ENCODE measurements around the gene YBEY.

The YBEY gene

DNA sequence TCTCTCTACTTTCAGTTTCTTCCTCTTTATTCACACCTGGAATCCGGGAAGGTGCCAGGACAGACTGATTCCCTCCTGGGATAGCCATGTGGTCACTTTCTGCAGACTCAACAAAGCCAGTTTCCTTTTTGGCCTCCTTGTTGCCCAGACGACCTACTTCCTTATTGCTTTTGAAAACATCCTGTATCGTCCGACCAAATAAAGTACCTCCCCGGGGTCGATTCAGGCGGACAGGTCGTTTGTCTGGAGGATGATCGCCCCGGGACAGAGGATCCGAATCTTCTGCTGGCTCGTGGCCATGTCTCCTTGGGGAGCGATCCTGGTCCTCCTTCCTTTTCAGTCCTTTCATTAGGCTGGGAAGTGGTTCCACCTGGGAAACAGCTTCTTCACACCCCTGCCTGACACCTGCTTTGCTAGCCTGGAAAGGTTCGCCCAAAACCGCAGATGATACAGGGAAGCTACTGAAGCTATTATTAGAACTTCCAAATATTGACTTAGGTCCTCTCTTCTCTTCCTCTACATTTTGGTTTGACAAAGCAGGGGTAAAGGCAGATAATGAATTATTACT lies 2.0 kb upstream of the YBEY start:
- H3K4me3 ChIP-seq (ENCODE audit: low read depth, low read length) = no peak overlapping the region
- TF ChIP-seq, protein P1, sequence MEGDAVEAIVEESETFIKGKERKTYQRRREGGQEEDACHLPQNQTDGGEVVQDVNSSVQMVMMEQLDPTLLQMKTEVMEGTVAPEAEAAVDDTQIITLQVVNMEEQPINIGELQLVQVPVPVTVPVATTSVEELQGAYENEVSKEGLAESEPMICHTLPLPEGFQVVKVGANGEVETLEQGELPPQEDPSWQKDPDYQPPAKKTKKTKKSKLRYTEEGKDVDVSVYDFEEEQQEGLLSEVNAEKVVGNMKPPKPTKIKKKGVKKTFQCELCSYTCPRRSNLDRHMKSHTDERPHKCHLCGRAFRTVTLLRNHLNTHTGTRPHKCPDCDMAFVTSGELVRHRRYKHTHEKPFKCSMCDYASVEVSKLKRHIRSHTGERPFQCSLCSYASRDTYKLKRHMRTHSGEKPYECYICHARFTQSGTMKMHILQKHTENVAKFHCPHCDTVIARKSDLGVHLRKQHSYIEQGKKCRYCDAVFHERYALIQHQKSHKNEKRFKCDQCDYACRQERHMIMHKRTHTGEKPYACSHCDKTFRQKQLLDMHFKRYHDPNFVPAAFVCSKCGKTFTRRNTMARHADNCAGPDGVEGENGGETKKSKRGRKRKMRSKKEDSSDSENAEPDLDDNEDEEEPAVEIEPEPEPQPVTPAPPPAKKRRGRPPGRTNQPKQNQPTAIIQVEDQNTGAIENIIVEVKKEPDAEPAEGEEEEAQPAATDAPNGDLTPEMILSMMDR (IDR thresholded peaks at IDR 0.05; ENCODE audit: low read depth, low read length) = no peak

DNA sequence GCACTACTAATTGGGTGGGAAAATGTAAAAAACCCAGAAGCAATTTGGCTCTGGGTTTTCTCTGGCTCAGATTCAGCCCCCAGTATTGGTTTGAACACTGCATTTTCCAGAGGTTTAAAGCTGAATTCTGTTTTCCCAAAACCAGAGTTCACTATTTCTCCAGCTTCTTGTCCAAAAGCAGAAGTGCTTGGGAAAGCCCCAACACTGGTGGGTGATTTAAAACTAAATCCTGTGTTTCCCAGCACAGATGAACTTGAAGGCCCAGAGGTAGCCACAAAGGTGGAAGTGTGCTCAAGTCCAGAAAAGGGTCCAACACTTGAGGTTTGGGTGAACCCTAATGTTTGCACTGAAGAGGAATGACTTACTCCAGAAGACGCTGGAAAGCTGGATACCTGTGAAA lies 1.4 kb upstream of the YBEY start:
- TF ChIP-seq, protein P1 (IDR thresholded peaks at IDR 0.05; ENCODE audit: low read depth, low read length) = no peak
- H3K4me3 ChIP-seq (ENCODE audit: low read depth, low read length) = peak overlapping the region; percentile 77

DNA sequence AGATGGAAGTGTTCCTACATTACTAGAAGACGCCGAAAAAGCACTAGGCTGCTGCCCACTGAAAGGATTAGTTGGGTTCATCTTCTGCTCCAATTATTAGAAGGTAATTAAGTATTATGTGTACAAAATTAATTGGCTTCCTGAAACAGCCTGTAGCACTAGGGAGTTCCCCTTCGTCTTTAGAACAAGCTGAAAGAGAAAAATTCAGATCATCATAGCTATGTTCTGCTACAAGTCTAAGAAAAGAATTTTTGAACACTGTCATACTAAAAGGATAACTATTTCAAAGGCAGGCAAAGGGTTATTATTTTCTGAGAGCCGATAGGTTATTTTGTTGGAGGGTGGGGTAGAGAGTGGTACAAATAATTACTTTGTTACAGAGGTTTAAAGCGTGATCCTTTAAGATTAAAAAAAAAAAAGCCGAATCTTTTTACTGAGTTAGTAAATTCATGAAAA lies 908 bp upstream of the YBEY start, which contains the start of gene MCM3AP:
TSS of gene MCM3AP (minus strand) at position 406 of the 456 bp plus-strand sequence. CDS start at position 81, 325 bp downstream.
- peak within 1 kb of the TSS; percentile 77 for H3K4me3 ChIP-seq (ENCODE audit: low read depth, low read length)
- TF ChIP-seq, protein P1 (IDR thresholded peaks at IDR 0.05; ENCODE audit: low read depth, low read length) = no peak

DNA sequence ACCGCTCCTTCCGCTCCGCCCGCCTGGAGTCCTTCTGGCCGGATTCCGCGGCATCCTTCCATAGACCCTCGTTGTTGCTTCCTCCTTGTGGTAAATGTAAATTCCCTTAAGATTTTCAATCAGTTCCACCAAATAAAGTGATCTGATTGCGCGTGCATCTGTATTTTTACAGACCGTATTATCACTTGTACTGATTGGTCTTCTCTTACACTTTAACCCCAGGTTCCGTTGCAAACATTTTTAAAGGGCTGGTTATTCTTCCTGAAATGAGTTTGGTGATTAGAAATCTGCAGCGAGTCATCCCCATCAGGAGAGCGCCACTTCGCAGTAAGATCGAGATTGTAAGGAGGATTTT lies 483 bp downstream of the YBEY start:
- TF ChIP-seq, protein P1 (IDR thresholded peaks at IDR 0.05; ENCODE audit: low read depth, low read length) = no peak
- H3K4me3 ChIP-seq (ENCODE audit: low read depth, low read length) = peak overlapping the region; percentile 77

DNA sequence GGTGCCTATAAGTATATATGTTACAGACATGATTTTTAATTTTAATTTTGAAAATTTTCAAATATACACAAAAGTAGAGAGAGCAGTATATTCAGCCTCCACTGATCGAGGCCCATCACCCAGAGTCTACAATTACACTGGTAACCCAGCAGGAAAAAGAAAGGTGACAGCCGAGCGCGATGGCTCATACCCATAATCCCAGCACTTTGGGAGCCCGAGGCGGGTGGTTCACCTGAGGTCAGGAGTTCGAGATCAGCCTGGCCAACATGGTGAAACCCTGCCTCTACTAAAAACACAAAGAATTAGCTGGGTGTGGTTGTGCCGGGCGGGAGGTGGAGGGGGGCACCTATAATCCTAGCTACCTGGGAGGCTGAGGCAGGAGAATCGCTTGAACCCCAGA lies 1.4 kb downstream of the YBEY start:
- H3K4me3 ChIP-seq (ENCODE audit: low read depth, low read length) = peak overlapping the region; percentile 77; the same call in 1 of the 2 replicates
- TF ChIP-seq, protein P1 (IDR thresholded peaks at IDR 0.05; ENCODE audit: low read depth, low read length) = no peak

DNA sequence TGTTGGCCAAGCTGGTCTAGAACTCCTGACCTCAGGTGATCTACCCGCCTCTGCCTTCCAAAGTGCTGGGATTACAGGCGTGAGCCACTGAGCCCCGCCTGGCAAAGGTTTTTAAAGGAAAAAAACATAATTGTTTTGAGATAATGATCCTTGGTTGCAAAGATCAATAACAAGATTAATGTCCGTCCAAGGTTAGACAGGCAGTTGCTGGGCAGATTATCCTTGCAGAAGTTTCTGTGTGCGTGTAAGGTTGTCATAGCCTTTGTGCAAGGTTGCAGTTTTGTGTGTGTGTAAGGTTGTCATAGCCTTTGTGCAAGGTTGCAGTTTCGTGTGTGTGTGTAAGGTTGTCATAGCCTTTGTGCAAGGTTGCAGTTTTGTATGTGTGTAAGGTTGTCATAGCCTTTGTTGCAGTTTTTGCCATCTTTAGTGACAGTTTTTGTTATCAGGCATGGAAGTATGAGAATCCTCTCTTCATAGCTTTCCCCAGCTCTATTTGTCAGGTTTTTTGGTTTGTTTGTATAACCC lies 3.6 kb downstream of the YBEY start:
- TF ChIP-seq, protein P1 (IDR thresholded peaks at IDR 0.05; ENCODE audit: low read depth, low read length) = no peak

DNA sequence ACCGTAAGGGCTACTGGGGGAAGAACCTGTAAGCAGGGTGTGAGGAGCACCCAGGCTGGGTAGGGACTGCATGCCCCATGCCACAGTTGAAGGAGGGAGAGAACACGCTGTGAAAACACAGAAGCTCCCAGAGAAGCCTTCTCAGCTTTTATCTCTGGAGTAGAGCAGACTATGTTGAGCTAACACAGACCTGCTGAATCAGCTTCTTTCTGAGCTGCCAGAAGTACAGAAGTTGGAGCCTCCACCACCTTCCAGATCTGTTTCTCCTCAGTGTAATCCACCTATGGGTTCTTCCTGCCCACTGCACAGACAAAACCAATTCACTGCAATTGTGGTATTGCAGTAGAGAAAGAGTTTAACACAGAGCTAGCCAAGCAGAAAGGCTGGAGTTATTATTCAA lies 5.4 kb downstream of the YBEY start:
- TF ChIP-seq, protein P1 (IDR thresholded peaks at IDR 0.05; ENCODE audit: low read depth, low read length) = no peak
- no peak overlapping the region for H3K4me3 ChIP-seq (ENCODE audit: low read depth, low read length)

More for the DNA sequence above, 3.6 kb downstream of the YBEY start:
- H3K4me3 ChIP-seq (ENCODE audit: low read depth, low read length) = no peak overlapping the region

Measured in WI38 (cell line).